ENCODE results near the gene TUB.

DNA sequence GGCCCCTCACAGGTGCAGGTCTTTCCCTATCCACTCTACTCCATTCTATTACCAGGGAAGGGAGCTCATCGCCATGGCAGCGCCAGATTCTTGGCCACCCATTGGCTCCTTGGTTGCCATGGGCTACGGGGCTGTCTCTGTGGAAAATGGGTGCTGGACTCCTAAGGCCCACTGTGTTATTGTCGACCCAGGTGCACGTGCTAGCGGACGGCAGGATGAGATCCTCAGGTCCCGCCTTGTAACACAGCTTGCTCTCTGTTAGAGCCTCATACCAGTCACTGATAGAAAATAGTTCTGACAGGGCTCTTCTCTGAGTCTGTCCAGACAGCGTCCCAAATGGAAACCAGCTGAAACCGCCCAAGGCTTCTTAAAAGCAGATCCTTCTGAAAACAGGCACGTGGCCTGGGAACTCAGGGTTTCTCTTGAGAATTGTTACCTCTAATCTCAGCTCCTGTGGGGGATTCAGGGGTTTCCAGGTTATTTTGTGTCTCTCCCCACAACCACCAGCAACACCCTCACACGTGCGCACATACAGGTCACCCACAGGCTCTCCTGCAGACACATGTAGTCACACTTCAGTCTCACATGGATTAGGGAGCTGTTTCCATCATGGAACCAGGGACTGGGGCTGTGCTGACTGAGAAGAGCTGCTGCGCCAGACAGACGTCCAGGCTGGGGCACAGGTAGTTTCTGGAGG is 1.5 kb downstream of the TUB start:
- TF ChIP-seq POLR2A (IDR thresholded peaks at IDR 0.05; ENCODE audit: extremely low read depth, insufficient read length), result no peak
- TF ChIP-seq, protein P1, sequence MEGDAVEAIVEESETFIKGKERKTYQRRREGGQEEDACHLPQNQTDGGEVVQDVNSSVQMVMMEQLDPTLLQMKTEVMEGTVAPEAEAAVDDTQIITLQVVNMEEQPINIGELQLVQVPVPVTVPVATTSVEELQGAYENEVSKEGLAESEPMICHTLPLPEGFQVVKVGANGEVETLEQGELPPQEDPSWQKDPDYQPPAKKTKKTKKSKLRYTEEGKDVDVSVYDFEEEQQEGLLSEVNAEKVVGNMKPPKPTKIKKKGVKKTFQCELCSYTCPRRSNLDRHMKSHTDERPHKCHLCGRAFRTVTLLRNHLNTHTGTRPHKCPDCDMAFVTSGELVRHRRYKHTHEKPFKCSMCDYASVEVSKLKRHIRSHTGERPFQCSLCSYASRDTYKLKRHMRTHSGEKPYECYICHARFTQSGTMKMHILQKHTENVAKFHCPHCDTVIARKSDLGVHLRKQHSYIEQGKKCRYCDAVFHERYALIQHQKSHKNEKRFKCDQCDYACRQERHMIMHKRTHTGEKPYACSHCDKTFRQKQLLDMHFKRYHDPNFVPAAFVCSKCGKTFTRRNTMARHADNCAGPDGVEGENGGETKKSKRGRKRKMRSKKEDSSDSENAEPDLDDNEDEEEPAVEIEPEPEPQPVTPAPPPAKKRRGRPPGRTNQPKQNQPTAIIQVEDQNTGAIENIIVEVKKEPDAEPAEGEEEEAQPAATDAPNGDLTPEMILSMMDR (IDR thresholded peaks at IDR 0.05; ENCODE audit: low read depth, low read length), result no peak
- TF ChIP-seq, protein P2, sequence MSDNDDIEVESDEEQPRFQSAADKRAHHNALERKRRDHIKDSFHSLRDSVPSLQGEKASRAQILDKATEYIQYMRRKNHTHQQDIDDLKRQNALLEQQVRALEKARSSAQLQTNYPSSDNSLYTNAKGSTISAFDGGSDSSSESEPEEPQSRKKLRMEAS (IDR thresholded peaks at IDR 0.05; ENCODE audit: low read depth, low read length), result no peak
